Astrocyte of the spinal cord (primary cell): Measurements from ENCODE around the gene RIMS1.

Experiments used
- DNase-seq: peaks from one replicate; pipeline ENCODE4 v3.0.0; 2011; ENCODE audit warnings: low read depth, low spot score
- H3K4me3 ChIP-seq: 2 replicates; pipeline ENCODE4 v1.5.1; 2011; ENCODE audit warnings: low read depth, mild to moderate bottlenecking, low read length, moderate library complexity
- CTCF ChIP-seq: IDR thresholded peaks from 2 replicates; pipeline ENCODE4 v1.5.1; 2012; ENCODE audit warnings: low read depth, mild to moderate bottlenecking, low read length, inconsistent platforms
- in situ Hi-C: cut with HindIII; loops from 2 replicates; pipeline ENCODE4 v1.10.0; 2017; ENCODE audit warnings: low sequenced_read_pairs

RIMS1 gene

GRCh38 chr6:72416744-72417465, 530.6 kb downstream of the RIMS1 start:
- no peak overlapping the region for H3K4me3 ChIP-seq
- DNase-seq: no peak
- in situ Hi-C loops: no loop called here
- no peak for TF ChIP-seq CTCF

GRCh38 chr6:72417759-72418158, 531.4 kb downstream of the RIMS1 start:
- in situ Hi-C loops: no loop called here
- H3K4me3 ChIP-seq: no peak overlapping the region
- TF ChIP-seq CTCF: no peak
- DNase-seq: no peak

- in situ Hi-C loops: no loop called here
- peak; percentile 49 for DNase-seq
- no peak for TF ChIP-seq CTCF
- H3K4me3 ChIP-seq: no peak overlapping the region
These were observed 532.1 kb downstream of the RIMS1 start for GRCh38 chr6:72418495-72418894.

- no peak overlapping the region for H3K4me3 ChIP-seq
- no peak for TF ChIP-seq CTCF
- no peak for DNase-seq
- in situ Hi-C loops: no loop called here
These were observed 533.6 kb downstream of the RIMS1 start for GRCh38 chr6:72419966-72420365.

- H3K4me3 ChIP-seq: no peak overlapping the region
- in situ Hi-C loops: no loop called here
- no peak for TF ChIP-seq CTCF
- no peak for DNase-seq
These were observed 534.1 kb downstream of the RIMS1 start for GRCh38 chr6:72420409-72420808.

GRCh38 chr6:72421387-72421786, 535.0 kb downstream of the RIMS1 start:
- in situ Hi-C loops: no loop called here
- TF ChIP-seq CTCF: no peak
- H3K4me3 ChIP-seq: no peak overlapping the region
- no peak for DNase-seq

GRCh38 chr6:72422171-72422570, 535.8 kb downstream of the RIMS1 start:
- no peak for TF ChIP-seq CTCF
- DNase-seq: peak; percentile 12
- H3K4me3 ChIP-seq: no peak overlapping the region
- in situ Hi-C loops: no loop called here
